HEK293 (cell line): Measurements from ENCODE around the gene CYP26B1.

Source experiments
- CTCF ChIA-PET: fragments of 350-600 bp; formaldehyde crosslinking; extraction: SDS; loops from one replicate; lab custom pipeline; 2021; ENCODE audit warnings: antibody characterized with exemption; lab: Yijun Ruan, JAX
- POLR2A ChIA-PET: fragments of 300-600 bp; formaldehyde crosslinking; extraction: SDS; loops from one replicate; lab custom pipeline; 2020; ENCODE audit warnings: antibody characterized with exemption, inconsistent platforms; lab: Yijun Ruan, JAX
- H3K27ac ChIP-seq: fragments of 200-500 bp; sonication (Bioruptor generic); 2 replicates; pipeline ENCODE4 v1.5.1; 2014; ENCODE audit warnings: low read depth, low read length, control low read depth, inconsistent platforms; ENCODE audit errors: extremely low read depth
- H3K36me3 ChIP-seq, 2 experiments: fragments of 200-500 bp in 1 of 2; sonication (Bioruptor generic) in 1 of 2; 1 replicate in 1 of 2; 2 replicates in 1 of 2; pipeline ENCODE4 v1.5.1; 2014 to 2017; ENCODE audit warnings: inconsistent platforms in 2 of 2, low read length in 2 of 2; ENCODE audit not compliant: control insufficient read depth in 2 of 2, insufficient read depth in 1 of 2
- H3K4me1 ChIP-seq: fragments of 200-500 bp; sonication (Bioruptor generic); 2 replicates; pipeline ENCODE4 v1.5.1; 2014; ENCODE audit warnings: mild to moderate bottlenecking, low read length, inconsistent platforms; ENCODE audit not compliant: control insufficient read depth, insufficient read depth
- H3K4me3 ChIP-seq: 2 replicates; pipeline ENCODE4 v1.5.1; 2011; ENCODE audit warnings: low read depth, mild to moderate bottlenecking, control low read depth, low read length, moderate library complexity
- H3K9me3 ChIP-seq: fragments of 200-500 bp; sonication (Bioruptor generic); 2 replicates; pipeline ENCODE4 v1.5.1; 2014; ENCODE audit warnings: low read depth, low read length, inconsistent platforms; ENCODE audit not compliant: control insufficient read depth, insufficient read depth
- GLIS1 ChIP-seq: fragments of 450-650 bp; formaldehyde crosslinking; IDR thresholded peaks from 2 replicates; pipeline ENCODE4 v1.5.1; 2016; ENCODE audit warnings: missing biosample characterization, missing genetic modification characterization
- GLIS2 ChIP-seq: fragments of 450-650 bp; formaldehyde crosslinking; IDR thresholded peaks from 2 replicates; pipeline ENCODE4 v1.5.1; 2016; ENCODE audit warnings: missing biosample characterization, missing genetic modification characterization
- PRDM10 ChIP-seq: fragments of 450-650 bp; formaldehyde crosslinking; IDR thresholded peaks from 2 replicates; pipeline ENCODE4 v1.5.1; 2016; ENCODE audit warnings: missing biosample characterization, missing genetic modification characterization
- ZBTB49 ChIP-seq: fragments of 450-650 bp; formaldehyde crosslinking; IDR thresholded peaks from 2 replicates; pipeline ENCODE4 v1.5.1; 2016; ENCODE audit warnings: missing biosample characterization, missing genetic modification characterization, low read depth
- ZEB2 ChIP-seq: fragments of 450-650 bp; formaldehyde crosslinking; IDR thresholded peaks from 2 replicates; pipeline ENCODE4 v1.5.1; 2016; ENCODE audit warnings: missing biosample characterization, missing genetic modification characterization
- ZNF223 ChIP-seq: fragments of 450-650 bp; formaldehyde crosslinking; IDR thresholded peaks from 2 replicates; pipeline ENCODE4 v1.5.1; 2016; ENCODE audit warnings: missing biosample characterization, missing genetic modification characterization
- ZNF248 ChIP-seq: fragments of 450-650 bp; formaldehyde crosslinking; IDR thresholded peaks from 2 replicates; pipeline ENCODE4 v1.5.1; 2017; ENCODE audit warnings: missing biosample characterization, missing genetic modification characterization
- ZNF266 ChIP-seq: fragments of 450-650 bp; formaldehyde crosslinking; IDR thresholded peaks from 2 replicates; pipeline ENCODE4 v1.5.1; 2016; ENCODE audit warnings: missing biosample characterization, missing genetic modification characterization, low read depth
- ZNF280C ChIP-seq: fragments of 450-650 bp; formaldehyde crosslinking; IDR thresholded peaks from 2 replicates; pipeline ENCODE4 v1.5.1; 2016; ENCODE audit warnings: missing biosample characterization, missing genetic modification characterization
- ZNF292 ChIP-seq: fragments of 450-650 bp; formaldehyde crosslinking; IDR thresholded peaks from 2 replicates; pipeline ENCODE4 v1.5.1; 2016; ENCODE audit warnings: low read depth, missing biosample characterization, missing genetic modification characterization, borderline replicate concordance
- ZNF549 ChIP-seq: fragments of 450-650 bp; IDR thresholded peaks from 2 replicates; pipeline ENCODE4 v1.5.1; 2018; ENCODE audit warnings: missing biosample characterization, missing genetic modification characterization, mild to moderate bottlenecking, inconsistent platforms, moderate library complexity
- ZNF555 ChIP-seq: fragments of 450-650 bp; formaldehyde crosslinking; conservative IDR thresholded peaks from 2 replicates; pipeline ENCODE4 v1.5.1; 2017; ENCODE audit warnings: missing biosample characterization, mild to moderate bottlenecking, missing genetic modification characterization, inconsistent platforms
- ZNF768 ChIP-seq: fragments of 450-650 bp; formaldehyde crosslinking; IDR thresholded peaks from 2 replicates; pipeline ENCODE4 v1.5.1; 2018; ENCODE audit warnings: missing biosample characterization, mild to moderate bottlenecking, missing genetic modification characterization
- ZNF776 ChIP-seq: fragments of 450-650 bp; formaldehyde crosslinking; IDR thresholded peaks from 2 replicates; pipeline ENCODE4 v1.5.0; 2017; ENCODE audit warnings: missing biosample characterization, missing genetic modification characterization, borderline replicate concordance
- ZNF777 ChIP-seq: fragments of 450-650 bp; formaldehyde crosslinking; IDR thresholded peaks from 2 replicates; pipeline ENCODE4 v1.5.1; 2017; ENCODE audit warnings: missing biosample characterization, missing genetic modification characterization, borderline replicate concordance
- ZSCAN30 ChIP-seq: fragments of 450-650 bp; IDR thresholded peaks from 2 replicates; pipeline ENCODE4 v1.5.1; 2018; ENCODE audit warnings: missing biosample characterization, mild to moderate bottlenecking, missing genetic modification characterization, moderate library complexity
- ZXDB ChIP-seq: fragments of 450-650 bp; formaldehyde crosslinking; IDR thresholded peaks from 2 replicates; pipeline ENCODE4 v1.5.1; 2016; ENCODE audit warnings: missing biosample characterization, missing genetic modification characterization
- TF ChIP-seq, protein P1 (sequence below): IDR thresholded peaks from 2 replicates; pipeline ENCODE4 v1.6.1; 2011; ENCODE audit warnings: mild to moderate bottlenecking, low read depth, low read length, borderline replicate concordance
- TF ChIP-seq, protein P2 (sequence below): fragments of 450-650 bp; formaldehyde crosslinking; IDR thresholded peaks from 2 replicates; pipeline ENCODE4 v1.5.1; 2016; ENCODE audit warnings: missing biosample characterization, missing genetic modification characterization
- TF ChIP-seq, protein P3 (sequence below): fragments of 450-650 bp; formaldehyde crosslinking; IDR thresholded peaks from 2 replicates; pipeline ENCODE4 v1.5.1; 2016; ENCODE audit warnings: missing biosample characterization, missing genetic modification characterization

CYP26B1 gene

GRCh38 chr2:72139874-72140620 is 7.6 kb downstream of the CYP26B1 start:
- H3K4me1 ChIP-seq: no peaks in the 10 kb centered on the region
- no peak overlapping the region for H3K4me3 ChIP-seq
- H3K9me3 ChIP-seq: no peaks in the 10 kb centered on the region
- TF ChIP-seq, protein P1, sequence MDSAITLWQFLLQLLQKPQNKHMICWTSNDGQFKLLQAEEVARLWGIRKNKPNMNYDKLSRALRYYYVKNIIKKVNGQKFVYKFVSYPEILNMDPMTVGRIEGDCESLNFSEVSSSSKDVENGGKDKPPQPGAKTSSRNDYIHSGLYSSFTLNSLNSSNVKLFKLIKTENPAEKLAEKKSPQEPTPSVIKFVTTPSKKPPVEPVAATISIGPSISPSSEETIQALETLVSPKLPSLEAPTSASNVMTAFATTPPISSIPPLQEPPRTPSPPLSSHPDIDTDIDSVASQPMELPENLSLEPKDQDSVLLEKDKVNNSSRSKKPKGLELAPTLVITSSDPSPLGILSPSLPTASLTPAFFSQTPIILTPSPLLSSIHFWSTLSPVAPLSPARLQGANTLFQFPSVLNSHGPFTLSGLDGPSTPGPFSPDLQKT: no peak
- TF ChIP-seq, protein P2, sequence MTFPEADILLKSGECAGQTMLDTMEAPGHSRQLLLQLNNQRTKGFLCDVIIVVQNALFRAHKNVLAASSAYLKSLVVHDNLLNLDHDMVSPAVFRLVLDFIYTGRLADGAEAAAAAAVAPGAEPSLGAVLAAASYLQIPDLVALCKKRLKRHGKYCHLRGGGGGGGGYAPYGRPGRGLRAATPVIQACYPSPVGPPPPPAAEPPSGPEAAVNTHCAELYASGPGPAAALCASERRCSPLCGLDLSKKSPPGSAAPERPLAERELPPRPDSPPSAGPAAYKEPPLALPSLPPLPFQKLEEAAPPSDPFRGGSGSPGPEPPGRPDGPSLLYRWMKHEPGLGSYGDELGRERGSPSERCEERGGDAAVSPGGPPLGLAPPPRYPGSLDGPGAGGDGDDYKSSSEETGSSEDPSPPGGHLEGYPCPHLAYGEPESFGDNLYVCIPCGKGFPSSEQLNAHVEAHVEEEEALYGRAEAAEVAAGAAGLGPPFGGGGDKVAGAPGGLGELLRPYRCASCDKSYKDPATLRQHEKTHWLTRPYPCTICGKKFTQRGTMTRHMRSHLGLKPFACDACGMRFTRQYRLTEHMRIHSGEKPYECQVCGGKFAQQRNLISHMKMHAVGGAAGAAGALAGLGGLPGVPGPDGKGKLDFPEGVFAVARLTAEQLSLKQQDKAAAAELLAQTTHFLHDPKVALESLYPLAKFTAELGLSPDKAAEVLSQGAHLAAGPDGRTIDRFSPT (tag by site-specific recombination): no peak
- TF ChIP-seq ZNF223 (tag by site-specific recombination) (no peak), ZNF555 (no peak), ZNF777 (no peak), ZNF266 (tag by site-specific recombination) (no peak), ZSCAN30 (tag by site-specific recombination) (no peak)
- CTCF ChIA-PET: interaction anchor here (0.6 to 1.1 kb wide), 3 partner anchors 25 to 207 kb away, joined by 3 to 4 read pairs (median 3); no protein-coding TSS in a partner anchor
- POLR2A ChIA-PET: no interaction called here
- no peak overlapping the region for H3K27ac ChIP-seq
- H3K36me3 ChIP-seq: peaks cover 0 to 3% of the 10 kb centered on the region in 2 experiments; a peak in 1 of 3 replicates

GRCh38 chr2:72139471-72139873 is 8.2 kb downstream of the CYP26B1 start:
- peaks cover 0 to 9% of the 10 kb centered on the region in 2 experiments; a peak in 1 of 3 replicates for H3K36me3 ChIP-seq
- ChIA-PET POLR2A (no interaction called here), CTCF (interaction anchor here (0.6 to 1.1 kb wide), 3 partner anchors 24 to 206 kb away, joined by 3 to 4 read pairs (median 3); no protein-coding TSS in a partner anchor)
- H3K4me3 ChIP-seq: no peak overlapping the region
- H3K27ac ChIP-seq: no peak overlapping the region
- no peaks in the 10 kb centered on the region for H3K9me3 ChIP-seq
- no peaks in the 10 kb centered on the region for H3K4me1 ChIP-seq
- no peak for TF ChIP-seq ZBTB49
- no peak for TF ChIP-seq ZXDB
- no peak for TF ChIP-seq GLIS1 (tag by site-specific recombination)
- TF ChIP-seq ZNF248 (tag by site-specific recombination): no peak
- TF ChIP-seq ZNF280C (tag by site-specific recombination): no peak
- no peak for TF ChIP-seq GLIS2 (tag by site-specific recombination)
- TF ChIP-seq ZNF768 (tag by site-specific recombination): no peak
- no peak for TF ChIP-seq ZNF292 (tag by site-specific recombination)
- TF ChIP-seq PRDM10 (tag by site-specific recombination): no peak
- no peak for TF ChIP-seq ZNF776
- TF ChIP-seq, protein P3, sequence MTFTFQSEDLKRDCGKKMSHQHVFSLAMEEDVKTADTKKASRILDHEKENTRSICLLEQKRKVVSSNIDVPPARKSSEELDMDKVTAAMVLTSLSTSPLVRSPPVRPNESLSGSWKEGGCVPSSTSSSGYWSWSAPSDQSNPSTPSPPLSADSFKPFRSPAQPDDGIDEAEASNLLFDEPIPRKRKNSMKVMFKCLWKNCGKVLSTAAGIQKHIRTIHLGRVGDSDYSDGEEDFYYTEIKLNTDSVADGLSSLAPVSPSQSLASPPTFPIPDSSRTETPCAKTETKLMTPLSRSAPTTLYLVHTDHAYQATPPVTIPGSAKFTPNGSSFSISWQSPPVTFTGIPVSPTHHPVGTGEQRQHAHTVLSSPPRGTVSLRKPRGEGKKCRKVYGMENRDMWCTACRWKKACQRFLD (tag by site-specific recombination): no peak
- no peak for TF ChIP-seq ZEB2 (tag by site-specific recombination)
- no peak for TF ChIP-seq ZNF549
